Psoas muscle (tissue), 8 donors: ENCODE data around the gene BTN1A1. TPM values are rescaled to one million over a fixed set of nuclear protein-coding genes. Genes with fewer than 3 reads are reported as not detected.

Experiments used
- ATAC-seq, 4 donors: fragments of 200-7000 bp; cut with Tn5 transposase; one replicate each; pipeline ENCODE4 v1.9.1; 2020; ENCODE audit warnings: moderate library complexity in 3 of 4, mild to moderate bottlenecking in 2 of 4
- DNase-seq, 2 donors: peaks; one replicate each; pipeline ENCODE4 v3.0.0-alpha.2; 2020
- H3K27ac ChIP-seq: fragments of 200-600 bp; one replicate; pipeline ENCODE4 v1.8.0; 2022
- H3K27me3 ChIP-seq, 3 donors: fragments of 200-600 bp in 1 of 3; one replicate each; pipeline versions ENCODE4 v1.6.1 to v1.8.0; 2013 to 2022; ENCODE audit warnings: low read length in 2 of 3, mild to moderate bottlenecking in 2 of 3, moderate library complexity in 1 of 3; ENCODE audit not compliant: insufficient read depth in 3 of 3
- H3K36me3 ChIP-seq, 2 donors: fragments of 200-600 bp in 1 of 2; one replicate each; pipeline versions ENCODE4 v1.6.1 to v1.8.0; 2013 to 2022; ENCODE audit warnings: low read depth in 1 of 2, mild to moderate bottlenecking in 1 of 2, moderate library complexity in 1 of 2; ENCODE audit not compliant: insufficient read depth in 1 of 2
- H3K4me1 ChIP-seq: fragments of 200-600 bp; one replicate; pipeline ENCODE4 v1.8.0; 2022
- H3K4me3 ChIP-seq: fragments of 200-600 bp; one replicate; pipeline ENCODE4 v1.8.0; 2022; ENCODE audit warnings: mild to moderate bottlenecking
- H3K9me3 ChIP-seq: fragments of 200-600 bp; one replicate; pipeline ENCODE4 v1.8.0; 2022
- WGBS, 3 donors: extraction: QIAGEN DNeasy Blood & Tissue Kit; methylation state at CpG; one replicate each; pipeline versions ENCODE4 v1.1.6 to v1.1.7; 2013; 5-methylcytosine and 5-hydroxymethylcytosine counted together
- intact Hi-C, 2 donors: fragments of 100-400 bp; cut with DNase I; formaldehyde crosslinking; loops; one replicate each; pipeline versions ENCODE4 v1.11.0 to v1.14.2; 2022
- polyA plus RNA-seq, 3 donors: library from polyadenylated mRNA; stranded (reverse); fragments of 200-250 nt; gene quantifications; one replicate each; pipeline ENCODE4 v1.2.3, GENCODE V29; 2013
- total RNA-seq, 4 donors: library from RNA; stranded (reverse); fragmentation: NEBNext Ultra II Directional in 2 of 4; extraction: Animal tissue kit (Norgen Biotek cat#: 25700) in 2 of 4; gene quantifications; one replicate each; pipeline versions ENCODE4 v1.2.1 to v1.2.4, GENCODE V29; 2021 to 2023
- TF ChIP-seq, protein P1 (sequence below): fragments of 200-600 bp; IDR thresholded peaks from one replicate; pipeline ENCODE4 v1.8.0; 2022; ENCODE audit warnings: antibody characterized with exemption
- donor health status: healthy with polysubstance abuse.
- donor health status: DM: no; HTN: no; CAD: no; lungs with moderate emphysema.
- donor health status: Bipolar disorder and iron deficiency.
- donor health status: healthy.
- donor health status: DM: yes; HTN: yes; CAD: no.
- donor health status: DM: no; HTN: no; CAD: no.
- donor health status: DM: no; HTN: no; CAD: no.
- donor health status: DM: yes; HTN: yes; CAD: no.

Gene BTN1A1
- total and polyA plus RNA-seq, 7 donors = not detected

GRCh38 chr6:26464014-26464413 is 36.1 kb upstream of the BTN1A1 start:
- H3K27ac ChIP-seq = no peak overlapping the region
- H3K36me3 ChIP-seq = peaks cover 15 to 94% of the 10 kb centered on the region in 2 donors
- intact Hi-C loops = no loop called here
- WGBS, 3 donors = 90 to 95% (median 92%) methylated on average over 4 of the region's 4 CpGs
- TF ChIP-seq, protein P1, sequence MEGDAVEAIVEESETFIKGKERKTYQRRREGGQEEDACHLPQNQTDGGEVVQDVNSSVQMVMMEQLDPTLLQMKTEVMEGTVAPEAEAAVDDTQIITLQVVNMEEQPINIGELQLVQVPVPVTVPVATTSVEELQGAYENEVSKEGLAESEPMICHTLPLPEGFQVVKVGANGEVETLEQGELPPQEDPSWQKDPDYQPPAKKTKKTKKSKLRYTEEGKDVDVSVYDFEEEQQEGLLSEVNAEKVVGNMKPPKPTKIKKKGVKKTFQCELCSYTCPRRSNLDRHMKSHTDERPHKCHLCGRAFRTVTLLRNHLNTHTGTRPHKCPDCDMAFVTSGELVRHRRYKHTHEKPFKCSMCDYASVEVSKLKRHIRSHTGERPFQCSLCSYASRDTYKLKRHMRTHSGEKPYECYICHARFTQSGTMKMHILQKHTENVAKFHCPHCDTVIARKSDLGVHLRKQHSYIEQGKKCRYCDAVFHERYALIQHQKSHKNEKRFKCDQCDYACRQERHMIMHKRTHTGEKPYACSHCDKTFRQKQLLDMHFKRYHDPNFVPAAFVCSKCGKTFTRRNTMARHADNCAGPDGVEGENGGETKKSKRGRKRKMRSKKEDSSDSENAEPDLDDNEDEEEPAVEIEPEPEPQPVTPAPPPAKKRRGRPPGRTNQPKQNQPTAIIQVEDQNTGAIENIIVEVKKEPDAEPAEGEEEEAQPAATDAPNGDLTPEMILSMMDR = no peak
- H3K9me3 ChIP-seq = no peaks in the 10 kb centered on the region
- peaks cover 19% of the 10 kb centered on the region for H3K4me1 ChIP-seq
- DNase-seq (no peak), ATAC-seq (no peak)
- no peaks in the 10 kb centered on the region for H3K27me3 ChIP-seq
- no peak overlapping the region for H3K4me3 ChIP-seq

- H3K27me3 ChIP-seq = no peaks in the 10 kb centered on the region
- no peak for DNase-seq
- H3K9me3 ChIP-seq = no peaks in the 10 kb centered on the region
- intact Hi-C loops = no loop called here
- H3K36me3 ChIP-seq = peaks cover 16 to 94% of the 10 kb centered on the region in 2 donors
- TF ChIP-seq, protein P1 = no peak
- H3K27ac ChIP-seq = no peak overlapping the region
- peaks cover 13% of the 10 kb centered on the region for H3K4me1 ChIP-seq
- 97 to 98% (median 97%) methylated on average over 7 of the region's 7 CpGs for WGBS, 3 donors
- H3K4me3 ChIP-seq = no peak overlapping the region
- ATAC-seq = no peak
Observed at GRCh38 chr6:26464416-26465131, 35.5 kb upstream of the BTN1A1 start.

- intact Hi-C loops = no loop called here
- DNase-seq = no peak
- peaks cover 16 to 86% of the 10 kb centered on the region in 2 donors for H3K36me3 ChIP-seq
- H3K9me3 ChIP-seq = no peaks in the 10 kb centered on the region
- H3K4me3 ChIP-seq = no peak overlapping the region
- TF ChIP-seq, protein P1 = no peak
- 93 to 98% (median 97%) methylated on average over 3 of the region's 3 CpGs for WGBS, 3 donors
- H3K27ac ChIP-seq = no peak overlapping the region
- H3K4me1 ChIP-seq = peaks cover 4% of the 10 kb centered on the region
- no peaks in the 10 kb centered on the region for H3K27me3 ChIP-seq
- no peak for ATAC-seq
Observed at GRCh38 chr6:26465776-26466175, 34.3 kb upstream of the BTN1A1 start.

DNA sequence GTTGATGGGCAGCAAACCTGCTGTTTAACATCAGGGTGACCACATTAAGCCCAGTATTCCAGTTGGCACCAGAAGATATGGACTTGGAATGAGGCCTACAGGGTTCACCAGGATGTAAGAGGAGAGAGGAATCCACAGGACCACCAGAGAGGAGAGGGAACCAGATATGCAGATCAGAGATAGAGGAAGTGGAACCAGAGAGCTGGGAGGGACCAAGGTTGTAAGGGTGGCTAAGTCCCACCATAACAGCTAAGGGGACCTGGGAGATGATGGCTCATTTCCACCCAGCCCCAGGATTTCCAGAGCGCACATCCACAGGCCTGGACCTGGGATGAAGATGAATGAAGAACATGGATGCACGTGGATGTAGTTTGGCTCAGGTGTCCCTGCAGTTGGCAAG is 31.3 kb upstream of the BTN1A1 start:
- TF ChIP-seq, protein P1 = no peak
- no peak overlapping the region for H3K27ac ChIP-seq
- ATAC-seq (no peak), DNase-seq (no peak)
- 76 to 85% (median 79%) methylated on average over 2 of the region's 2 CpGs for WGBS, 3 donors
- peaks cover 13% of the 10 kb centered on the region for H3K9me3 ChIP-seq
- intact Hi-C loops = no loop called here
- H3K4me3 ChIP-seq = no peak overlapping the region
- H3K27me3 ChIP-seq = no peaks in the 10 kb centered on the region
- H3K4me1 ChIP-seq = no peaks in the 10 kb centered on the region
- H3K36me3 ChIP-seq = peaks cover 11 to 62% of the 10 kb centered on the region in 2 donors

DNA sequence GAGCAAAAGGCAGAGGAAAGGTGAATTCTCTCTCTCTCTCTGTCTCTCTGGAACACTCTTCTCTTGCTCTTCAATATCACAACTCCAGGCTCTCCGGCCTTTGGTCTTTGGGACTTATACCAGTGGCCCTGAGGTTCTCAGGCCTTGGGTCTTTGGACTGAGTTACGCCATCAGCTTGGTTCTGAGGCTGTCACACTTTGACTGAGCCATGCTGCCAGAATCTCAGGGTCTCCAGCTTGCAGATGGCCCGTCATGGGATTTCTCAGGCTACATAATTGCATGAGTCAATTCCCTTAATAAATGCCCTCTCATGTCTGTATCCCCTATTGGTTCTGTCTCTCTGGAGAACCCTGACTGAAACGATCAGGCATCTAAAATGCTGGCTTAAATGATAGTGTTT is 29.5 kb upstream of the BTN1A1 start:
- TF ChIP-seq, protein P1 = no peak
- 68 to 79% (median 74%) methylated on average over 4 of the region's 4 CpGs for WGBS, 3 donors
- H3K9me3 ChIP-seq = peaks cover 13% of the 10 kb centered on the region
- H3K4me1 ChIP-seq = no peaks in the 10 kb centered on the region
- no peak overlapping the region for H3K27ac ChIP-seq
- H3K27me3 ChIP-seq = no peaks in the 10 kb centered on the region
- DNase-seq (no peak), ATAC-seq (no peak)
- H3K36me3 ChIP-seq = peaks cover 4 to 44% of the 10 kb centered on the region in 2 donors
- no peak overlapping the region for H3K4me3 ChIP-seq
- intact Hi-C loops = no loop called here
